K562 (cell line): Measurements from ENCODE around the gene MLXIPL. TPM values are rescaled to one million over a fixed set of nuclear protein-coding genes. Genes with fewer than 3 reads are reported as not detected.
A peak's percentile ranks its signal among the peaks of the same experiment; 100 is the strongest.

ENCODE experiments used
- ATAC-seq: fragments of 200-7000 bp; cut with Tn5 transposase; 3 replicates; pipeline ENCODE4 v1.9.1; 2020; ENCODE audit warnings: moderate library complexity
- BruUV-seq: library from RNA; stranded (reverse); fragments of 400-500 nt; replicated peaks from 2 replicates; lab custom pipeline; 2021; lab: Mats Ljungman, UMichigan
- CTCF ChIA-PET: fragments of 300-600 bp; formaldehyde crosslinking; extraction: SDS; loops from one replicate; lab custom pipeline; 2021; ENCODE audit warnings: low intra/inter-chr PET ratio; lab: Yijun Ruan, JAX
- POLR2A ChIA-PET: fragments of 300-600, 350-650 bp; sonication (Branson Sonifier 250); formaldehyde crosslinking; extraction: SDS; loops from one replicate; lab custom pipeline; 2021; ENCODE audit warnings: antibody characterized with exemption, inconsistent platforms; lab: Yijun Ruan, JAX
- DNase-seq, 4 experiments: peaks; one replicate each; pipeline versions ENCODE4 v3.0.0 to v3.0.0-alpha.2; 2011 to 2018; ENCODE audit warnings: low spot score in 3 of 4, mixed read lengths in 3 of 4; ENCODE audit errors: extremely low read depth in 1 of 4
- FAIRE-seq: peaks from 2 replicates; lab custom pipeline; 2011; peaks lifted over from hg19 to GRCh38; lab: Jason Lieb, UNC
- H2AFZ ChIP-seq: 2 replicates; pipeline ENCODE4 v1.6.0; 2011; ENCODE audit warnings: low read depth, low read length, control low read depth, inconsistent platforms
- H3K27ac ChIP-seq: fragments of 200-600 bp; 3 replicates; pipeline ENCODE4 v1.8.0; 2011; ENCODE audit warnings: low read depth, mild to moderate bottlenecking, control low read depth, inconsistent platforms, low read length, moderate library complexity, mixed read lengths; ENCODE audit errors: extremely low read depth
- H3K27me3 ChIP-seq, 2 experiments: fragments of 300-600 bp in 1 of 2; 2 replicates in 1 of 2; 3 replicates in 1 of 2; pipeline versions ENCODE4 v1.6.0 to v1.8.0; 2011; ENCODE audit warnings: inconsistent platforms in 2 of 2, low read length in 2 of 2, mild to moderate bottlenecking in 1 of 2, mixed read lengths in 1 of 2, moderate library complexity in 1 of 2; ENCODE audit not compliant: control insufficient read depth in 2 of 2, insufficient read depth in 2 of 2
- H3K36me3 ChIP-seq: fragments of 300-600 bp; 3 replicates; pipeline ENCODE4 v1.8.0; 2011; ENCODE audit warnings: mild to moderate bottlenecking, low read length, inconsistent platforms; ENCODE audit not compliant: control insufficient read depth, insufficient read depth
- H3K4me1 ChIP-seq, 2 experiments: fragments of 200-600 bp in 1 of 2; replicated peaks in 1 of 2; 2 replicates in 1 of 2; 3 replicates in 1 of 2; pipeline versions ENCODE4 v1.5.1 to v1.8.0; 2011; ENCODE audit warnings: inconsistent platforms in 2 of 2, low read length in 2 of 2, mild to moderate bottlenecking in 1 of 2, mixed read lengths in 1 of 2, moderate library complexity in 1 of 2; ENCODE audit not compliant: control insufficient read depth in 2 of 2, insufficient read depth in 2 of 2
- H3K4me2 ChIP-seq: 2 replicates; pipeline ENCODE4 v1.6.1; 2011; ENCODE audit warnings: low read length, control low read depth, inconsistent platforms, mixed read lengths; ENCODE audit not compliant: insufficient read depth
- H3K4me3 ChIP-seq: fragments of 200-600 bp; sonication (generic), shearing (Covaris generic); 2 replicates; pipeline ENCODE4 v1.5.1; 2016; ENCODE audit warnings: control low read depth, inconsistent platforms
- H3K79me2 ChIP-seq: fragments of 200-600 bp; 3 replicates; pipeline ENCODE4 v1.8.0; 2011; ENCODE audit warnings: low read length, inconsistent platforms; ENCODE audit not compliant: control insufficient read depth, insufficient read depth
- H3K9ac ChIP-seq, 2 experiments: 2 replicates each; pipeline versions ENCODE4 v1.6.0 to v1.6.1; 2011; ENCODE audit warnings: low read depth in 2 of 2, low read length in 2 of 2, control low read depth in 1 of 2, inconsistent platforms in 1 of 2, mild to moderate bottlenecking in 1 of 2, mixed read lengths in 1 of 2; ENCODE audit not compliant: insufficient read depth in 1 of 2
- H3K9me1 ChIP-seq: one replicate; pipeline ENCODE4 v1.6.0; 2011; ENCODE audit warnings: inconsistent platforms, mild to moderate bottlenecking, low read length, moderate library complexity; ENCODE audit not compliant: control insufficient read depth, insufficient read depth
- H3K9me3 ChIP-seq: replicated peaks from 2 replicates; pipeline ENCODE4 v1.5.1; 2011; ENCODE audit warnings: low read depth, low read length, inconsistent platforms; ENCODE audit not compliant: control insufficient read depth, insufficient read depth
- H4K20me1 ChIP-seq: replicated peaks from 2 replicates; pipeline ENCODE4 v1.6.1; 2011; ENCODE audit warnings: low read length, inconsistent platforms, mixed read lengths; ENCODE audit not compliant: control insufficient read depth, insufficient read depth
- LARP7 ChIP-seq: fragments of 450-650 bp; IDR thresholded peaks from 2 replicates; pipeline ENCODE4 v1.6.1; 2016
- NFIC ChIP-seq: fragments of 450-650 bp; IDR thresholded peaks from 2 replicates; pipeline ENCODE4 v1.6.1; 2017; ENCODE audit warnings: mild to moderate bottlenecking, inconsistent platforms
- ZNF12 ChIP-seq: sonication (generic); formaldehyde crosslinking; IDR thresholded peaks from 2 replicates; pipeline ENCODE4 v1.4.0; 2020; ENCODE audit warnings: mild to moderate bottlenecking, missing genetic modification reagents
- ZNF24 ChIP-seq: fragments of 450-650 bp; IDR thresholded peaks from 2 replicates; pipeline ENCODE4 v1.6.1; 2016
- WGBS: fragments of 100-300 bp; shearing (Covaris generic); methylation state at CpG from one replicate; pipeline ENCODE4 v1.1.6; 2016; ENCODE audit warnings: low coverage, mixed read lengths; ENCODE audit not compliant: insufficient coverage; ENCODE audit errors: missing lambda C conversion rate; 5-methylcytosine and 5-hydroxymethylcytosine counted together
- in situ Hi-C: fragments of 300-500 bp; cut with MboI; formaldehyde crosslinking; loops from 4 replicates; pipeline ENCODE4 v1.15.0; 2018; ENCODE audit warnings: inconsistent platforms, mixed read lengths
- intact Hi-C: fragments of 100-400 bp; cut with micrococcal nuclease; formaldehyde crosslinking; loops from 2 replicates; pipeline ENCODE4 v1.14.2; 2022
- polyA plus RNA-seq, 8 experiments: library from polyadenylated mRNA; depleted of rRNA in 4 of 8; stranded (reverse) in 5 of 8; unstranded in 3 of 8; fragments of >200 nt; fragmentation: Nextera tagmentation in 2 of 8; fragmentation: Illumina TruSeq in 1 of 8; extraction: Ambion mirVana in 2 of 8; extraction: Trizol in 1 of 8; gene quantifications; 2 replicates each; pipeline versions ENCODE4 v1.2.1 to v1.2.3, GENCODE V29; 2011 to 2014; ENCODE audit warnings: inconsistent platforms in 1 of 8, missing spikeins in 1 of 8
- total RNA-seq, 7 experiments: library from RNA; depleted of rRNA in 6 of 7; stranded (reverse); fragments of >200 nt in 6 of 7; fragmentation: Illumina TruSeq in 2 of 7; extraction: Trizol in 2 of 7; gene quantifications; 2 replicates each; pipeline versions ENCODE4 v1.2.1 to v1.2.3, GENCODE V29; 2011 to 2021; ENCODE audit warnings: low replicate concordance in 1 of 7
- TF ChIP-seq, protein P1 (sequence below), 3 experiments: fragments of 200-800 bp in 1 of 3; sonication (Bioruptor generic) in 1 of 3; sonication (generic) in 1 of 3; formaldehyde crosslinking in 1 of 3; IDR thresholded peaks; 2 replicates each; pipeline versions ENCODE4 v1.6.1 to v1.8.0; 2016 to 2022; ENCODE audit warnings: mild to moderate bottlenecking in 2 of 3, missing compliant biosample characterization in 2 of 3, missing genetic modification characterization in 2 of 3, missing genetic modification reagents in 1 of 3

MLXIPL gene
- total and polyA plus RNA-seq, 9 of the 15 experiments (the other 6 are each of a cell fraction or from before 2014, with no cell fraction given), result 0.11 to 18.4 (median 1.4) TPM

- intact Hi-C loops (loop anchor here (2.0 to 5.0 kb wide), 2 partner anchors 55 to 238 kb away; no protein-coding TSS in a partner anchor), in situ Hi-C loops (no loop called here)
- H2AFZ ChIP-seq, result no peak overlapping the region
- no peaks in the 10 kb centered on the region for H3K9me1 ChIP-seq
- ChIA-PET POLR2A (interaction anchor here (0.6 to 1.9 kb wide), 7 partner anchors 10 to 151 kb away, joined by 3 to 12 read pairs (median 3); partner anchors contain the start of gene MLXIPL), CTCF (interaction anchor here (1.6 to 2.0 kb wide), 2 partner anchors 120 to 241 kb away, joined by 6 to 7 read pairs; no protein-coding TSS in a partner anchor)
- H4K20me1 ChIP-seq, result peaks cover 8% of the 10 kb centered on the region
- no peak overlapping the region for H3K4me2 ChIP-seq
- 57% methylated on average over 14 of the region's 14 CpGs for WGBS
- H3K9me3 ChIP-seq, result no peaks in the 10 kb centered on the region
- TSS peak; percentile 34 for BruUV-seq
- H3K9ac ChIP-seq, result peak overlapping the region in 1 of 2 experiments; percentile 79; a peak in 1 of 4 replicates
- H3K27ac ChIP-seq, result no peak overlapping the region
- FAIRE-seq (peak; percentile 56), DNase-seq (no peak), ATAC-seq (no peak)
- no peaks in the 10 kb centered on the region for H3K79me2 ChIP-seq
- H3K4me1 ChIP-seq, result peaks cover 27 to 39% of the 10 kb centered on the region in 2 experiments
- no peak overlapping the region for H3K4me3 ChIP-seq
- peaks cover 6% of the 10 kb centered on the region; the same call in 2 of the 3 replicates for H3K36me3 ChIP-seq
- no peaks in the 10 kb centered on the region for H3K27me3 ChIP-seq
- TF ChIP-seq ZNF12 (0 out of 2 replicates have a peak, but pooled peaks have one; percentile 42), ZNF24 (no peak), LARP7 (no peak), NFIC (peak; percentile 34; the same call in 1 of the 2 replicates)
- TF ChIP-seq, protein P1, sequence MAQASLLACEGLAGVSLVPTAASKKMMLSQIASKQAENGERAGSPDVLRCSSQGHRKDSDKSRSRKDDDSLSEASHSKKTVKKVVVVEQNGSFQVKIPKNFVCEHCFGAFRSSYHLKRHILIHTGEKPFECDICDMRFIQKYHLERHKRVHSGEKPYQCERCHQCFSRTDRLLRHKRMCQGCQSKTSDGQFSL (CRISPR knock-in tag; IDR thresholded peaks at IDR 0.05), result peak; percentile 58; the same call in 1 of the 2 replicates
- TF ChIP-seq, protein P1 (tag; IDR thresholded peaks at IDR 0.05), result no peak
- TF ChIP-seq, all 486 proteins: peak for 3
Observed at GRCh38 chr7:73613954-73614735, 10.2 kb downstream of the MLXIPL start.
